GM13977 (cell line): ENCODE results near the gene RAP1GDS1.

Source experiments
- DNase-seq: peaks from one replicate; pipeline ENCODE4 v3.0.0; 2012; ENCODE audit warnings: low spot score
- in situ Hi-C: fragments of 300-500 bp; cut with MboI; formaldehyde crosslinking; loops from one replicate; pipeline ENCODE4 v1.12.0; 2022; ENCODE audit warnings: low sequenced_read_pairs, low pct_unique_long_range_greater_than_20kb, mixed read lengths, inconsistent platforms; ENCODE audit not compliant: unreplicated experiment
- TF ChIP-seq, protein P1 (sequence below): IDR thresholded peaks from 2 replicates; pipeline ENCODE4 v1.5.1; 2012; ENCODE audit warnings: mild to moderate bottlenecking, control low read depth; ENCODE audit not compliant: insufficient read depth; ENCODE audit errors: extremely low read depth, missing control alignments

Gene RAP1GDS1

DNA sequence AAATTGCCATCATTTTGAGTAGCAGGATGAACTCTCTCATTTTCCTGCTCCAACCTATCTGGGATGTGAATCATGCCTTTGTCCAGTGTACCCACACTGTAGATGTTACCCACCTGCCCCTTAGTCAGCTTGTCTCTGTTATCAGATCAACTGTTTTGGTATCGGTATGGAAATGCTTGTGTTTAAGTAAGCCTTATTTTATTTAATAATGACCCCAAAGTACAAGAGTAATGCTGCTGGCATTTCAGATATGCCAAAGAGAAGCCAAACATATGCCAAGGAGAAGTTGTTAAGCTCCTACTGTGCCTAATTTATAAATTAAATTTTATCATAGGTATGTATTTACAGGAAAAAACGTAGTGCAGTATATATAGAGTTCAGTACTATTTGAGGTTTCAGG lies 18.6 kb upstream of the RAP1GDS1 start:
- TF ChIP-seq, protein P1, sequence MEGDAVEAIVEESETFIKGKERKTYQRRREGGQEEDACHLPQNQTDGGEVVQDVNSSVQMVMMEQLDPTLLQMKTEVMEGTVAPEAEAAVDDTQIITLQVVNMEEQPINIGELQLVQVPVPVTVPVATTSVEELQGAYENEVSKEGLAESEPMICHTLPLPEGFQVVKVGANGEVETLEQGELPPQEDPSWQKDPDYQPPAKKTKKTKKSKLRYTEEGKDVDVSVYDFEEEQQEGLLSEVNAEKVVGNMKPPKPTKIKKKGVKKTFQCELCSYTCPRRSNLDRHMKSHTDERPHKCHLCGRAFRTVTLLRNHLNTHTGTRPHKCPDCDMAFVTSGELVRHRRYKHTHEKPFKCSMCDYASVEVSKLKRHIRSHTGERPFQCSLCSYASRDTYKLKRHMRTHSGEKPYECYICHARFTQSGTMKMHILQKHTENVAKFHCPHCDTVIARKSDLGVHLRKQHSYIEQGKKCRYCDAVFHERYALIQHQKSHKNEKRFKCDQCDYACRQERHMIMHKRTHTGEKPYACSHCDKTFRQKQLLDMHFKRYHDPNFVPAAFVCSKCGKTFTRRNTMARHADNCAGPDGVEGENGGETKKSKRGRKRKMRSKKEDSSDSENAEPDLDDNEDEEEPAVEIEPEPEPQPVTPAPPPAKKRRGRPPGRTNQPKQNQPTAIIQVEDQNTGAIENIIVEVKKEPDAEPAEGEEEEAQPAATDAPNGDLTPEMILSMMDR: no peak
- no peak for DNase-seq
- in situ Hi-C loops: no loop called here

DNA sequence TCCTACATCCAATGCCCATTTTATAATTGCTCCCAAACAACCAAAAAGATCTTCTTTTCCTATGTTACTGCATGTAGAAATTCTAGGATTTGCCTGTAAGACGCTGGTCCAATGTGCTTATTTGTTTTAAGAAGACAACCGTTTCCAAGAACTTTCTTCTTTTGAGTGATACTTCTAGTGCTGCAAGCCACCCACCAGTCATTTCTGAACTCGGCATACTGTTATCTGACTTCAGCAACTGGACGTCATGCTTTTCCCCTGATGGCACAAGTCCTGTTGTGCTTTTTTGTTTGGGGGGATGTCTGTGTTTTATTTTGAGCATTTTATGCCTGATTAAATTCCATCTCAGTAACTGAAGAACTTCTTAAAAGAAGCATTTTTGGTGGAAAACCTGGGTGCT lies 16.0 kb upstream of the RAP1GDS1 start:
- TF ChIP-seq, protein P1: no peak
- in situ Hi-C loops: no loop called here
- DNase-seq: no peak

DNA sequence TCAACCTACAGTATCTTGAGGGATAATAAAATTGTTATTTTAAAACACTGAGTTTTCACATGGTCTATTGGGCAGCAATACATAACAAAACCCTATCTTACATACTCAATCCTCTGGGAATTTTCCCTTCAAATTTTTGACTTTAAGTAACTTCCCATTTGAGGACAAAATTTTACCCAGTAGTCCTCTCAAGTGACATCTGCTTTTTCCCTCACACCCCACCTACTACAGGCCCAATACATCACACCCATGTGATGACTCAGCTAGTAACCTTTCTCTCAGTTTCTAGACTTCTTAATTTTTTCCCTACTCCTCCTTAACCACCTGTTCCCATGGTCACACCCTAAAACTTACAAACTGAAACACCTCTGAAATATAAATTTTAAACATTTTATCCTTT lies 12.2 kb upstream of the RAP1GDS1 start:
- in situ Hi-C loops: no loop called here
- TF ChIP-seq, protein P1: no peak
- no peak for DNase-seq

DNA sequence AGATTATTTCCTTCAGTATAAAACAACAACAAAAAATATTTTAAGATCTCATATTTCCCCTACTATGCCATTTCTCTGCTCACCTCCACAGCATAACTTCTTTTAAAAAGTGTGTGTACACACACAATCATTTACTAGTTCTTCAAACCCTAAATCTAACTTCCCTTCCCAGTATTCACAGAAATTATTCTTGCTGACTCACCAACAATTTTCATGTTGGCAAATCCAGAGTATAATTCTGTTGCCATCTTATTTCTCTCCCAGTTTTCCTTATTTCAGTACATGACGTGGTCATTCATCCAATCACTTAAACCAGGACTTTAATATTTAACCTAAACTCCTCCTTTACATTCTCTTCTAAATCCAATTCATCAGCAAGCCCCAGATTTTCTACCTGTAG lies 11.4 kb upstream of the RAP1GDS1 start:
- TF ChIP-seq, protein P1: no peak
- in situ Hi-C loops: no loop called here
- DNase-seq: no peak

DNA sequence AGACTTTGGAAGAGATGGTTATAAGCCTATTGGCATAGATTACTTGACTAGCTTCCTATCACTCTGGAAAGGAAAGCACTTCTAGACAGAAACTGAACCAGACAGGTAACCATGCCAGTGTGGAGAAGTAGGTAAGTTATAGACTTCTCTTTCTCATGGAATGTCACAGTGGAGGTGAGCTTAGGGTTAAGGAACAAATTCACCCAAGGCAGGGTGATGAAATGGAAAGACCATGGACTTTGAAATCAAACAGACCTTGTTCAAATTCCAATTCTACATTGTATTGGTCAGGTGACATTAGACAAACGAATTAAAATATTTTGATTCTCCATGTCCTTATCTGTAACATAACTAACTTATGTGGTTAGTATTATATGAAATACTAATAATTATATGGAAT lies 7.7 kb upstream of the RAP1GDS1 start:
- no peak for DNase-seq
- TF ChIP-seq, protein P1: no peak
- in situ Hi-C loops: no loop called here

DNA sequence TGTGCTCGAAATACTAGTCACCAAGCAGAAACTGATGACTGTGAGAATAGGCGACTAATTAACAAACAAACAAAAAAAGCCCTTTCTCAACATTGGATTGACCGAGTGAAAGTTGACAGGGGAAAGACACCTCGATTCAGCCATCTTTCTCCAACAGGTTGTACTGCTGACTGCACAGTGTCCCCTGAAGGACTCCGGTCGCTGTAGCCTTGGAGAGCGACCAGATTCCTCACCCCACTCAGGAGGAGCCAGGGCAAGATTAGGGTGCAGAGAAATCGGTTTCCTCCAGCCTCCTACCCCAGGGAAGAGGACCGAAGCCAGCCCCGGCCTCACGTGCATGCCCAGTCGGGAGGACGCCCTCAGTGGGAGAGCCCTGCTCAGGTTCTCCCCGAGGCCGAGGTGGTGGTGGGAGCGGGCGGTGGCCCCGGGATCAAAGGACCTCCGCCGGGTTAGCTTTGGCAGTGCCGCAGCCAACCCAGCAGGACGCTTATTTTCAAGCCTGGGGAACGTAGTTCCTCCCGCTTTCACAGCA lies 1.1 kb upstream of the RAP1GDS1 start:
- TF ChIP-seq, protein P1: no peak
- in situ Hi-C loops: no loop called here
- peak; percentile 46 for DNase-seq
